GM12878 (cell line): ENCODE data around the gene TFRC. TPM values are rescaled to one million over a fixed set of nuclear protein-coding genes. Genes with fewer than 3 reads are reported as not detected.

Experiments
- ATAC-seq: fragments of 200-7000 bp; cut with Tn5 transposase; 3 replicates; pipeline ENCODE4 v1.9.1; 2020; ENCODE audit warnings: mild to moderate bottlenecking, moderate library complexity
- BruUV-seq: library from RNA; stranded (reverse); fragments of 400-500 nt; replicated peaks from 2 replicates; lab custom pipeline; 2021; lab: Mats Ljungman, UMichigan
- CTCF ChIA-PET: fragments of 300-600 bp; sonication (Branson Sonifier 250); formaldehyde crosslinking; extraction: SDS; loops from one replicate; lab custom pipeline; 2021; ENCODE audit warnings: inconsistent platforms; lab: Yijun Ruan, JAX
- POLR2A ChIA-PET: fragments of 350-600 bp; formaldehyde crosslinking; extraction: SDS; loops from one replicate; lab custom pipeline; 2021; ENCODE audit warnings: inconsistent platforms; lab: Charles Lee
- RAD21 ChIA-PET: fragments of 300-600 bp; sonication (Branson Sonifier 250); formaldehyde crosslinking; loops from one replicate; lab custom pipeline; 2023; ENCODE audit warnings: antibody characterized with exemption; ENCODE audit not compliant: unreplicated experiment; lab: Charles Lee
- SMC1A ChIA-PET: fragments of 300-600 bp; sonication (Branson Sonifier 250); formaldehyde crosslinking; loops from one replicate; lab custom pipeline; 2023; ENCODE audit not compliant: unreplicated experiment, uncharacterized antibody; lab: Charles Lee
- DNase-seq: peaks from one replicate; pipeline ENCODE4 v3.0.0-alpha.2; 2011; ENCODE audit warnings: low read depth, low spot score
- FAIRE-seq: peaks from 3 replicates; lab custom pipeline; 2011; peaks lifted over from hg19 to GRCh38; lab: Jason Lieb, UNC
- H2AFZ ChIP-seq: 2 replicates; pipeline ENCODE4 v1.6.0; 2011; ENCODE audit warnings: low read depth, low read length, control low read depth; ENCODE audit not compliant: control insufficient read depth
- H3K27ac ChIP-seq: 2 replicates; pipeline ENCODE4 v1.5.1; 2011; ENCODE audit warnings: control low read depth; ENCODE audit not compliant: control insufficient read depth, insufficient read depth
- H3K27me3 ChIP-seq, 2 experiments: replicated peaks in 1 of 2; 2 replicates each; pipeline versions ENCODE4 v1.6.0 to v1.6.1; 2011; ENCODE audit warnings: low read length in 1 of 2; ENCODE audit not compliant: control insufficient read depth in 2 of 2, insufficient read depth in 2 of 2
- H3K36me3 ChIP-seq, 2 experiments: 2 replicates each; pipeline ENCODE4 v1.5.1; 2011; ENCODE audit warnings: low read length in 1 of 2; ENCODE audit not compliant: control insufficient read depth in 2 of 2, insufficient read depth in 2 of 2
- H3K4me1 ChIP-seq: 2 replicates; pipeline ENCODE4 v1.6.1; 2011; ENCODE audit warnings: mild to moderate bottlenecking, low read length, moderate library complexity, mixed read lengths; ENCODE audit not compliant: control insufficient read depth, insufficient read depth
- H3K4me2 ChIP-seq: 2 replicates; pipeline ENCODE4 v1.6.0; 2011; ENCODE audit warnings: control low read depth; ENCODE audit not compliant: control insufficient read depth, insufficient read depth
- H3K4me3 ChIP-seq: fragments of 200-600 bp; sonication (generic); 2 replicates; pipeline ENCODE4 v1.5.1; 2016
- H3K79me2 ChIP-seq: 2 replicates; pipeline ENCODE4 v1.6.0; 2011; ENCODE audit warnings: low read length; ENCODE audit not compliant: control insufficient read depth, insufficient read depth
- H3K9ac ChIP-seq: 2 replicates; pipeline ENCODE4 v1.8.0; 2011; ENCODE audit warnings: low read length, control low read depth, mixed read lengths; ENCODE audit not compliant: control insufficient read depth, insufficient read depth
- H3K9me3 ChIP-seq: replicated peaks from 3 replicates; pipeline ENCODE4 v1.5.1; 2011; ENCODE audit warnings: mild to moderate bottlenecking, low read length; ENCODE audit not compliant: control insufficient read depth, insufficient read depth
- H4K20me1 ChIP-seq: 2 replicates; pipeline ENCODE4 v1.6.0; 2011; ENCODE audit not compliant: control insufficient read depth, insufficient read depth
- BHLHE40 ChIP-seq, 2 experiments: fragments of 450-650 bp in 1 of 2; IDR thresholded peaks; 2 replicates each; pipeline ENCODE4 v1.6.1; 2011 to 2017; ENCODE audit warnings: low read depth in 2 of 2, borderline replicate concordance in 1 of 2, improper control_type of control experiment in 1 of 2, low read length in 1 of 2, mild to moderate bottlenecking in 1 of 2
- CEBPZ ChIP-seq: fragments of 150-350 bp; IDR thresholded peaks from 2 replicates; pipeline ENCODE4 v1.6.1; 2016; ENCODE audit warnings: low read depth, low read length
- E4F1 ChIP-seq: fragments of 450-650 bp; IDR thresholded peaks from 2 replicates; pipeline ENCODE4 v1.6.1; 2018; ENCODE audit warnings: borderline replicate concordance, mild to moderate bottlenecking; ENCODE audit not compliant: partially characterized antibody
- EED ChIP-seq: sonication (generic); IDR thresholded peaks from 2 replicates; pipeline ENCODE4 v1.6.1; 2016; ENCODE audit warnings: antibody characterized with exemption, low read depth
- HCFC1 ChIP-seq: fragments of 150-350 bp; IDR thresholded peaks from 2 replicates; pipeline ENCODE4 v1.6.1; 2014; ENCODE audit warnings: low read length
- IKZF1 ChIP-seq: fragments of 450-650 bp; conservative IDR thresholded peaks from 2 replicates; pipeline ENCODE4 v1.6.1; 2017; ENCODE audit warnings: antibody characterized with exemption, mild to moderate bottlenecking
- IRF5 ChIP-seq: fragments of 450-650 bp; IDR thresholded peaks from 2 replicates; pipeline ENCODE4 v1.6.1; 2017; ENCODE audit warnings: borderline replicate concordance
- PAX5 ChIP-seq: IDR thresholded peaks from 2 replicates; pipeline ENCODE4 v1.6.1; 2011; ENCODE audit warnings: low read depth, low read length, borderline replicate concordance
- POLR2AphosphoS2 ChIP-seq: IDR thresholded peaks from 2 replicates; pipeline ENCODE4 v1.6.1; 2011; ENCODE audit warnings: low read depth, mild to moderate bottlenecking, low read length, improper control_type of control experiment, moderate library complexity
- RUNX3 ChIP-seq: IDR thresholded peaks from 2 replicates; pipeline ENCODE4 v1.6.1; 2012; ENCODE audit warnings: low read length, inconsistent platforms
- WGBS: methylation state at CpG from one replicate; pipeline ENCODE4 v1.1.6; 2016; ENCODE audit warnings: low lambda C conversion rate; ENCODE audit not compliant: insufficient replicate concordance, insufficient coverage; ENCODE audit errors: missing lambda C conversion rate; 5-methylcytosine and 5-hydroxymethylcytosine counted together
- in situ Hi-C: fragments of 300-500 bp; cut with MboI; formaldehyde crosslinking; loops from 9 replicates; pipeline ENCODE4 v1.14.3; 2018; ENCODE audit warnings: mixed read lengths
- intact Hi-C: fragments of 100-400 bp; cut with micrococcal nuclease; formaldehyde crosslinking; loops from one replicate; pipeline ENCODE4 v1.14.2; 2022; ENCODE audit not compliant: unreplicated experiment
- polyA plus RNA-seq, 11 experiments: library from polyadenylated mRNA; depleted of rRNA in 4 of 11; unstranded in 6 of 11; stranded (reverse) in 5 of 11; fragments of >200 nt; fragmentation: Nextera tagmentation in 4 of 11; fragmentation: Illumina TruSeq in 1 of 11; extraction: Ambion mirVana in 4 of 11; extraction: Trizol in 1 of 11; gene quantifications; 1 replicate in 1 of 11; 2 replicates in 10 of 11; pipeline versions ENCODE4 v1.2.1 to v1.2.3, GENCODE V29; 2011 to 2016; ENCODE audit warnings: inconsistent platforms in 2 of 11, missing spikeins in 2 of 11, low read depth in 1 of 11
- total RNA-seq, 4 experiments: library from RNA; depleted of rRNA in 3 of 4; stranded (reverse); fragments of >200 nt in 3 of 4; fragmentation: Illumina TruSeq in 1 of 4; extraction: Trizol in 1 of 4; gene quantifications; 2 replicates each; pipeline versions ENCODE4 v1.2.1 to v1.2.3, GENCODE V29; 2013 to 2021

The TFRC gene
- total and polyA plus RNA-seq, 10 of the 15 experiments (the other 5 are each of a cell fraction or from before 2014, with no cell fraction given): 123 to 526 (median 316) TPM

- no peak for DNase-seq
- SMC1A ChIA-PET: interaction anchor here (1.3 kb wide), 1 partner anchor 8 kb away, joined by 3 read pairs; no protein-coding TSS in a partner anchor
- Histone ChIP-seq H3K9ac (no peak overlapping the region), H3K36me3 (no peaks in the 10 kb centered on the region), H4K20me1 (no peaks in the 10 kb centered on the region), H3K79me2 (no peaks in the 10 kb centered on the region), H3K4me3 (no peak overlapping the region), H3K27me3 (no peaks in the 10 kb centered on the region), H3K4me1 (no peaks in the 10 kb centered on the region), H2AFZ (no peak overlapping the region), H3K4me2 (no peak overlapping the region), H3K9me3 (no peaks in the 10 kb centered on the region; the same call in 2 of the 3 replicates), H3K27ac (no peak overlapping the region)
- in situ Hi-C loops (no loop called here), intact Hi-C loops (no loop called here)
- CTCF ChIA-PET: no interaction called here
- TF ChIP-seq E4F1: no peak
- TF ChIP-seq RUNX3: peak; percentile 18; the same call in 1 of the 2 replicates
- TF ChIP-seq BHLHE40 (IDR thresholded peaks at IDR 0.05; ENCODE audit: borderline replicate concordance in 1 of 2, low read depth in 2 of 2, low read length in 1 of 2): peak in 1 of 2 experiments; percentile 40; a peak in 1 of 4 replicates
- POLR2A ChIA-PET: no interaction called here
- RAD21 ChIA-PET: no interaction called here
- 43% methylated on average over 5 of the region's 5 CpGs for WGBS
- BruUV-seq: no TSS peak
- ATAC-seq: peak; percentile 63
- no peak for FAIRE-seq
Observed at GRCh38 chr3:196009456-196009855, 72.4 kb downstream of the TFRC start.

GRCh38 chr3:196008929-196009328 is 73.0 kb downstream of the TFRC start:
- FAIRE-seq: no peak
- no peaks in the 10 kb centered on the region; the same call in 2 of the 3 replicates for H3K9me3 ChIP-seq
- H3K9ac ChIP-seq: no peak overlapping the region
- ATAC-seq: no peak
- no peaks in the 10 kb centered on the region for H3K36me3 ChIP-seq
- H2AFZ ChIP-seq: no peak overlapping the region
- H3K27ac ChIP-seq: no peak overlapping the region
- no peak for DNase-seq
- in situ Hi-C loops: no loop called here
- TF ChIP-seq IKZF1 (no peak), IRF5 (no peak), HCFC1 (no peak), PAX5 (no peak), POLR2AphosphoS2 (no peak), RUNX3 (no peak), CEBPZ (no peak), EED (no peak)
- H3K4me2 ChIP-seq: no peak overlapping the region
- H3K27me3 ChIP-seq: no peaks in the 10 kb centered on the region
- no peaks in the 10 kb centered on the region for H3K4me1 ChIP-seq
- intact Hi-C loops: no loop called here
- 64% methylated on average over 8 of the region's 9 CpGs for WGBS
- ChIA-PET SMC1A (interaction anchor here (1.3 kb wide), 1 partner anchor 8 kb away, joined by 3 read pairs; no protein-coding TSS in a partner anchor), POLR2A (no interaction called here), RAD21 (no interaction called here), CTCF (no interaction called here)
- H3K4me3 ChIP-seq: no peak overlapping the region
- no peaks in the 10 kb centered on the region for H3K79me2 ChIP-seq
- BruUV-seq: no TSS peak
- no peaks in the 10 kb centered on the region for H4K20me1 ChIP-seq
